ENCODE results near the gene OPCML.

DNA sequence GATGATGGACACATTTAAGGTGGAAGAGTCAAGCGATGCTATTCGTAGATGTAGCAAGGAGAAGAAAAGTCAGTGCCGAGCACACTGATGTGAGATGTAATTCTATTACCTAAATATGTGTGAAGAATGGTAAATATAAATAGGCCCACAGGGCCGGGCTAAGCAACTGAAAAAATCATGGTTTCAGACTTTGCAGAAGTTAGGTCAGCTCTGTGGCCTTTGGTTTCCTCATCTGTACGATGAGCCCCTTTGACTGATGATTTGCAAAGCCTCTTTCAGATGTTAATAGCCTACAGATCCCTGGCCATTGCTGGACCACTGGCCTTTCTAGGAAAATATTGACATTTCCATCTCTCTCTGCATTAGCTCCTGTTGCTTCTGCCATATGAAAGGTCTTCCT lies 570.8 kb downstream of the OPCML start:
- TF ChIP-seq, protein P1, sequence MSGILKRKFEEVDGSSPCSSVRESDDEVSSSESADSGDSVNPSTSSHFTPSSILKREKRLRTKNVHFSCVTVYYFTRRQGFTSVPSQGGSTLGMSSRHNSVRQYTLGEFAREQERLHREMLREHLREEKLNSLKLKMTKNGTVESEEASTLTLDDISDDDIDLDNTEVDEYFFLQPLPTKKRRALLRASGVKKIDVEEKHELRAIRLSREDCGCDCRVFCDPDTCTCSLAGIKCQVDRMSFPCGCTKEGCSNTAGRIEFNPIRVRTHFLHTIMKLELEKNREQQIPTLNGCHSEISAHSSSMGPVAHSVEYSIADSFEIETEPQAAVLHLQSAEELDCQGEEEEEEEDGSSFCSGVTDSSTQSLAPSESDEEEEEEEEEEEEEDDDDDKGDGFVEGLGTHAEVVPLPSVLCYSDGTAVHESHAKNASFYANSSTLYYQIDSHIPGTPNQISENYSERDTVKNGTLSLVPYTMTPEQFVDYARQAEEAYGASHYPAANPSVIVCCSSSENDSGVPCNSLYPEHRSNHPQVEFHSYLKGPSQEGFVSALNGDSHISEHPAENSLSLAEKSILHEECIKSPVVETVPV (CRISPR knock-in tag; IDR thresholded peaks at IDR 0.05): no peak
- TF ChIP-seq SNAI2 (CRISPR knock-in tag; IDR thresholded peaks at IDR 0.05) (no peak), PPARA (CRISPR knock-in tag; IDR thresholded peaks at IDR 0.05; ENCODE audit: borderline replicate concordance) (no peak)

All from SK-N-SH treated with all-trans-retinoic acid at 6 μM for 48 hours (cell line).